Loucy (cell line): ENCODE measurements around the gene UNC5A.

Experiments
- CTCF ChIP-seq: fragments of 200-600 bp; sonication (generic); conservative IDR thresholded peaks from 2 replicates; pipeline ENCODE4 v1.5.1; 2014; ENCODE audit warnings: mild to moderate bottlenecking, antibody characterized with exemption, low read length
- EZH2phosphoT487 ChIP-seq: fragments of 200-600 bp; IDR thresholded peaks from 2 replicates; pipeline ENCODE4 v1.6.1; 2018; ENCODE audit warnings: antibody characterized with exemption, mild to moderate bottlenecking, moderate library complexity, borderline replicate concordance

GRCh38 chr5:176798086-176798876, 12.1 kb upstream of the UNC5A start:
- no peak for TF ChIP-seq CTCF
- TF ChIP-seq EZH2phosphoT487: no peak
